Neural crest cell (in vitro differentiated cells): ENCODE results near the gene AGK. TPM values are rescaled to one million over a fixed set of nuclear protein-coding genes. Genes with fewer than 3 reads are reported as not detected.
"Not testable (repeated sequence)": the region's sequence is repeated elsewhere in the genome, so short reads cannot be mapped to it uniquely, and the experiment has no call there.

ENCODE experiments used
- DNase-seq: peaks from one replicate; pipeline ENCODE4 v3.0.0; 2021; ENCODE audit warnings: low read depth, mixed read lengths, low spot score
- H3K27ac Mint-ChIP-seq: one replicate; pipeline ENCODE4 v1.8.0; 2021; ENCODE audit warnings: mild to moderate bottlenecking, mixed read lengths; ENCODE audit not compliant: unreplicated experiment
- H3K27me3 Mint-ChIP-seq: 2 replicates; pipeline ENCODE4 v1.8.0; 2021; ENCODE audit warnings: low read depth, mild to moderate bottlenecking, mixed read lengths
- H3K36me3 Mint-ChIP-seq: 2 replicates; pipeline ENCODE4 v1.8.0; 2021; ENCODE audit warnings: low read depth, mild to moderate bottlenecking, mixed read lengths
- H3K4me1 Mint-ChIP-seq: 2 replicates; pipeline ENCODE4 v1.8.0; 2021; ENCODE audit warnings: mixed read lengths
- H3K4me3 Mint-ChIP-seq: one replicate; pipeline ENCODE4 v1.8.0; 2021; ENCODE audit warnings: mild to moderate bottlenecking, mixed read lengths
- H3K9me3 Mint-ChIP-seq: 2 replicates; pipeline ENCODE4 v1.8.0; 2021; ENCODE audit warnings: mixed read lengths
- CTCF ChIP-seq: fragments of 200-600 bp; sonication (generic); conservative IDR thresholded peaks from 2 replicates; pipeline ENCODE4 v1.5.0; 2021; ENCODE audit warnings: antibody characterized with exemption, mild to moderate bottlenecking
- total RNA-seq: library from RNA; stranded (reverse); gene quantifications from 2 replicates; pipeline ENCODE4 v1.2.1, GENCODE V29; 2021

The AGK gene
- total RNA-seq, 1 donor from 2014 or later: 35.7 TPM

- no peak for TF ChIP-seq CTCF
- H3K27me3 Mint-ChIP-seq: no peaks in the 10 kb centered on the region
- H3K27ac Mint-ChIP-seq: no peak overlapping the region
- H3K9me3 Mint-ChIP-seq: peaks cover 5% of the 10 kb centered on the region
- no peaks in the 10 kb centered on the region for H3K4me1 Mint-ChIP-seq
- DNase-seq: no peak
- no peak overlapping the region for H3K4me3 Mint-ChIP-seq
- H3K36me3 Mint-ChIP-seq: peaks cover 17% of the 10 kb centered on the region
Measured at GRCh38 chr7:141572175-141572574, 21.0 kb downstream of the AGK start.

DNA sequence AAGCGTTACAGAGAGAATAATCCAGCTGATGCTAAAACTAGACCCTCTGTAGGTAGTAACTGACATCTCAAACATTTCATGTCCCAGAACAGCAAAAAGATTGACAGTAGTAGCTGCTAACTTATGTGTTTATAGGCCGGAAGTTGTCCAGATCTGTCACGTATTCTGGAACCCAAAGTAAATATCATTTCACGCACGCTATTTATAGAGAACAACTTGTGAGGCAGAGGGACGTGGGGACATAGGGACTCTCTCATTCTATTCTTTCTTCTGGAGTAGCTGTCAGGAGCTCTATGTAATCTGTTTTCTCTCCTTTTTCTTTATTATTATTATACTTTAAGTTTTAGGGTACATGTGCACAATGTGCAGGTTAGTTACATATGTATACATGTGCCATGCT lies 22.3 kb downstream of the AGK start:
- peaks cover 5% of the 10 kb centered on the region for H3K9me3 Mint-ChIP-seq
- no peak overlapping the region for H3K27ac Mint-ChIP-seq
- DNase-seq: no peak
- no peak for TF ChIP-seq CTCF
- no peak overlapping the region for H3K4me3 Mint-ChIP-seq
- H3K36me3 Mint-ChIP-seq: peaks cover 17% of the 10 kb centered on the region
- H3K4me1 Mint-ChIP-seq: no peaks in the 10 kb centered on the region
- H3K27me3 Mint-ChIP-seq: no peaks in the 10 kb centered on the region

DNA sequence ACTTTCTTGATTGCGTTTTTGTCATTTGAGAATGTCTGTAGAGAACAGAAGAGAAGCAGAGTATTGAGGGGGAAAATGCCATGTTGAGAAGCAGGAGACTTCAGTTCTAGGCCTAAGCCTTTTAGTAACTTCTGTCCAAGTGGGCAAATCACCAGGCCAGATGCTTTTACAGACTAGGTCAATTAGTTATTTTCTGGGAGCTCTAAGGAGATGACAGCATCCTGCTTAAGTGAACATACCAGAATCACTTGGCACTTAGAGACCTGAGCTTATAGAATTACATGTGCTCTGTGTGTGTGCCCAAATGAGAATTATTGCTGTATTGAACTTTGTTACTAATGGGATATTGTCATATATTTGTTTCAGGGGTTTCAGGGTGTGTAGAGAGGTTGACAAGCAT lies 24.0 kb downstream of the AGK start:
- Mint-ChIP-seq H3K4me3 (no peak overlapping the region), H3K9me3 (peaks cover 5% of the 10 kb centered on the region), H3K27me3 (no peaks in the 10 kb centered on the region), H3K4me1 (no peaks in the 10 kb centered on the region), H3K27ac (peak overlapping the region; percentile 39), H3K36me3 (peaks cover 17% of the 10 kb centered on the region)
- no peak for TF ChIP-seq CTCF
- no peak for DNase-seq

- no peak for DNase-seq
- Mint-ChIP-seq H3K4me1 (no peaks in the 10 kb centered on the region), H3K36me3 (peaks cover 17% of the 10 kb centered on the region), H3K9me3 (peaks cover 5% of the 10 kb centered on the region), H3K4me3 (no peak overlapping the region), H3K27ac (no peak overlapping the region), H3K27me3 (no peaks in the 10 kb centered on the region)
- TF ChIP-seq CTCF: no peak
Measured at GRCh38 chr7:141575654-141576448, 24.6 kb downstream of the AGK start.

DNA sequence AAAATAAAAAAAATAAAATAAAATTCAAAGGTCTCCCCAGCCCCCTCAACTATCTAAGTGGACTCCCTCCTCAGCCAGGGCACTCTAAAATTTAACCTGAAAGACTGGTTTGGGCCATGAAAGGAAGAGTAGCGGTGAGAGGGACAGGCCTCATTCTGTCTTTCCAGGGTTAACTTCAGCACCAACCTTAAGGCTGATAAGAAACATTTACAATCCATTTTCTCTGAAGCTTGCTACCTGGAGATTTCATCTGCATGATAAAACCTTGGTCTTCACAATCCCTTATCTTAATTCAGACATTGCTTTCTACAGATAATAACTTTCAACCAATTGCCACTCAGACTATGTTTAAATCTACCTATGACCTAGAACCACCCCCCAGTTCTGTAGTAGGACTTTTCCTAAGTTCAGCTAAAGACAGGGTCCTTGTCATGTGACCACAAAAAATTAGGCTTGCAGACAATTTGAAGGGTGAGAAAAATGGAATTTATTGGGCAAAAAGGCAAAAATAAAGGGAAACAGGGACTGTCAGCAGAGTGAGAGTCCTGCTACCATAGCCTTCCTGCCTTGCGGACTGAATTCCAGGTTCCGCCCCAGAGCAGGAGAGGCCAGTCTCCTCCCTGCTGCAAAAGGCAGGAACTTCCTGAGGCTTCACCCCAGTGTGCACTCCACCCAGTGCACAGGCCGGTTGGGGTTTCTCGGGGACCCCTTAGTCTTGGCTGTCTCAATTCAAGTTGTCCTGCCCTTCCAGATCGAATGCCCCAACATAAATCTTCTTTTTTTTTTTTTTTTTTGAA lies 26.0 kb downstream of the AGK start:
- H3K4me3 Mint-ChIP-seq: no peak overlapping the region
- H3K36me3 Mint-ChIP-seq: peaks cover 18% of the 10 kb centered on the region
- H3K27ac Mint-ChIP-seq: no peak overlapping the region
- no peak for TF ChIP-seq CTCF
- DNase-seq: no peak
- no peaks in the 10 kb centered on the region for H3K4me1 Mint-ChIP-seq
- H3K9me3 Mint-ChIP-seq: peaks cover 5% of the 10 kb centered on the region
- H3K27me3 Mint-ChIP-seq: no peaks in the 10 kb centered on the region

DNA sequence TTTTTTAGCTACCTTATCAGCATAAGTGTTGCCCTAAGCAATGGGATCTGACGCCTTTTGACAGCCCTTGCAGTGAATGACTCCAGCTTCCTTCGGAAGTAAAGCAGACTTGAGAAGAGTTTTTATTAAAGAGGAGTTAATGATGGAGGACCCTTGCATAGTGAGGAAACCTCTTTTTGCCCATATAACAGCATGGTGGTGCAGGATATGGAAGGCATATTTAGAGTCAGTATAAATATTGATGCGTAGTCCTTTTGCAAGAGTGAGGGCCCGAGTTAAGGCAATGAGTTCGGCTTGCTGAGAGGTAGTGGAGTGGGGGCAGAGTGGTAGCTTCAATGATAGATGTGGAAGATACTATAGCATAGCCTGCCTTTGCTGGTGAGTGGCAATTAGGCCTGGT lies 28.7 kb downstream of the AGK start:
- peaks cover 34% of the 10 kb centered on the region for H3K36me3 Mint-ChIP-seq
- H3K27me3 Mint-ChIP-seq, H3K4me3 Mint-ChIP-seq, H3K9me3 Mint-ChIP-seq, DNase-seq, H3K4me1 Mint-ChIP-seq, H3K27ac Mint-ChIP-seq: not testable (repeated sequence)

GRCh38 chr7:141582063-141582462 lies 30.9 kb downstream of the AGK start:
- DNase-seq, H3K27me3 Mint-ChIP-seq, H3K4me3 Mint-ChIP-seq, H3K9me3 Mint-ChIP-seq, H3K27ac Mint-ChIP-seq: not testable (repeated sequence)
- Mint-ChIP-seq H3K4me1 (peaks cover 17% of the 10 kb centered on the region), H3K36me3 (peaks cover 23% of the 10 kb centered on the region)
